Suppressor macrophage treated with lipopolysaccharide for 1 hour (primary cell): ENCODE data around the gene GLUD1.
"Not testable (repeated sequence)": the region's sequence is repeated elsewhere in the genome, so short reads cannot be mapped to it uniquely, and the experiment has no call there.

Source experiments
- DNase-seq, 3 donors: peaks; one replicate each; pipeline ENCODE4 v3.0.0-alpha.2; 2020 to 2022

Gene GLUD1

GRCh38 chr10:87094373-87095235 lies at the start of gene GLUD1, which contains the start of gene SHLD2:
TSS of gene GLUD1 (minus strand) at chr10:87094843. CDS start at chr10:87094769, 74 bp downstream.
TSS of gene SHLD2 (plus strand) at chr10:87095206. CDS start at chr10:87151355, 56,149 bp downstream.
- peak; percentile 96 to 99 (median 97) for DNase-seq

- not testable (repeated sequence) for DNase-seq
Measured at GRCh38 chr10:87143109-87143418, 48.4 kb upstream of the GLUD1 start.

GRCh38 chr10:87142230-87143108 lies 47.8 kb upstream of the GLUD1 start:
- DNase-seq: not testable (repeated sequence)

GRCh38 chr10:87137478-87137877 lies 42.8 kb upstream of the GLUD1 start:
- not testable (repeated sequence) for DNase-seq

GRCh38 chr10:87134440-87134839 lies 39.8 kb upstream of the GLUD1 start:
- DNase-seq: not testable (repeated sequence)

GRCh38 chr10:87133936-87134335 lies 39.3 kb upstream of the GLUD1 start:
- DNase-seq: not testable (repeated sequence)

GRCh38 chr10:87132176-87132575 lies 37.5 kb upstream of the GLUD1 start:
- DNase-seq: peak; percentile 70 to 72 (median 70)

GRCh38 chr10:87127607-87128156 lies 33.0 kb upstream of the GLUD1 start:
- not testable (repeated sequence) for DNase-seq

GRCh38 chr10:87127048-87127447 lies 32.4 kb upstream of the GLUD1 start:
- not testable (repeated sequence) for DNase-seq

- DNase-seq: not testable (repeated sequence)
Measured at GRCh38 chr10:87123351-87123750, 28.7 kb upstream of the GLUD1 start.

GRCh38 chr10:87119029-87119428 lies 24.4 kb upstream of the GLUD1 start:
- DNase-seq: not testable (repeated sequence)

- DNase-seq: not testable (repeated sequence)
Measured at GRCh38 chr10:87118122-87118521, 23.5 kb upstream of the GLUD1 start.

GRCh38 chr10:87105446-87106124 lies 10.9 kb upstream of the GLUD1 start:
- DNase-seq: no peak

- not testable (repeated sequence) for DNase-seq
Measured at GRCh38 chr10:87104727-87105126, 10.1 kb upstream of the GLUD1 start.

- no peak for DNase-seq
Measured at GRCh38 chr10:87101996-87102395, 7.4 kb upstream of the GLUD1 start.

- peak; percentile 91 to 95 (median 94) for DNase-seq
Measured at GRCh38 chr10:87095236-87095945, 748 bp upstream of the GLUD1 start.

GRCh38 chr10:87093632-87094372 lies 841 bp downstream of the GLUD1 start:
- DNase-seq: peak; percentile 66 to 83 (median 67)

- peak; percentile 43 to 63 (median 46) for DNase-seq
Measured at GRCh38 chr10:87092861-87093631, 1.6 kb downstream of the GLUD1 start.

- DNase-seq: no peak
Measured at GRCh38 chr10:87092376-87092860, 2.2 kb downstream of the GLUD1 start.

GRCh38 chr10:87090779-87091178 lies 3.9 kb downstream of the GLUD1 start:
- DNase-seq: no peak
